Measurements from ENCODE around the gene NFKBIE.

The NFKBIE gene

GRCh38 chr6:44297063-44298038, 32.0 kb upstream of the NFKBIE start:
- no peak for FAIRE-seq

DNA sequence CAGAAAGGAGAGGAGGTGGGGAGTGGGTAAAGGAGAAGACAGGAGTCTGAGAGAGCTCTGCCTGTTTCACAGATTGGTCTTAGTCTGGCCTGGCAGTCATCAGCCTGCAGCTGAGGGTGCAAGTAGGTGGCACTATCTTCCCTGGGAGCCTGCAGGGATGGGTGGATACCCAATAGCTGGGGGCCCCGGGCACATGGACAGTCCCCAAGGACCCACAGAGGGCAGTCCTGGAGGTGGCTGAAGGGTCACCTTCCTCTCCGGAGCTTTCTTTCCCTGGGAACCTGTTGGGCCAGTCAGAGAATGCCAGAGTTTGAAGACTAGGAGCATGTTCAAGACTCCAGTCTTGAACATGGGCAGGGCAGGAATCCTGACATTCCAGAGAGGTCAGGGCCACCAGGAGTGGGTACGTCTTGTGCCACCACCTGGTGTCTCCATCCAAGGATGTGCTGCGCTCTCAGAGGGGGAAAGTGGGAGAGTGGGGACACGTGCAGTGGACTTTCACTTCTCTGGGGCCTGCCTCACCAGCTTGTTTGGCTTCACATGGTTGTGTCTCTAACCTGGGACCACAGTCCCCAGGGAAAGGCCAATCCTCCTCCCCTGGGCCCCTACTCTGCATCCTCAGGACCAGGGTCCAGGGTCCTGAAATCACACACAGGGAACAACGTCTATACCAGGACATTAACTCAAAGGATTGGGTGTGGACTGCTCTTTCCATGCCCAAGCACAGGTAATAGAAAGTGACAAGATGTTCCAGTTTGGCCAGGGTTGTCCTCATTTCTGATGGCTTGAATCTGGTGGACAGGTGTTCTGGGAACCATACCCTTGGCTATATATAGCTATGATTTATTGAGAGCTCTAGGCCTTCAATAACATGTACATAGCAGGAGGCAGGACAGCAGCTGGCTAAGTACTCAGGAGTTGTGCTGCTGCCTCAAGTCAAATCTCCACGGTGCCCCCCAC, 29.8 kb upstream of the NFKBIE start:
- FAIRE-seq: no peak

GRCh38 chr6:44292661-44293365, 27.5 kb upstream of the NFKBIE start:
- no peak for FAIRE-seq

DNA sequence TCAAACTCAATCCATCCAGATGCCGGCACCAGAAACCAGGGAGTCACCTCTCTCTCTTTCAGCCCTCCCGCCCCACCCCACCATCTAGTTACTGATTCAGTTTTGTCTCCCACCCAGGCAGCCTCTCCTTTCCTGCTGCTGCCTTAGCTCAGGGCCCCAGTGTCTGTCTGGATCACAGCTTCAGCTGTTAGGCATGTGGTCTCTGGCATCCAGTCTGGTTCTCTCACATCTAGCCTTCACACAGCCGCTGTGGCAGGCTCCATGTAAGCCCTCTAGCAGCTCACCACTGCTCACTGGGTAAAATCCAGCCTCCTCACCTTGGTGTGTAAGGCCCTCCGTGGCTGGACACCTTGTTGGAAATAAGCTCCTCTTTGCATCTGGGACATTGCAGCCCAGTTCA, 26.5 kb upstream of the NFKBIE start:
- no peak for FAIRE-seq

DNA sequence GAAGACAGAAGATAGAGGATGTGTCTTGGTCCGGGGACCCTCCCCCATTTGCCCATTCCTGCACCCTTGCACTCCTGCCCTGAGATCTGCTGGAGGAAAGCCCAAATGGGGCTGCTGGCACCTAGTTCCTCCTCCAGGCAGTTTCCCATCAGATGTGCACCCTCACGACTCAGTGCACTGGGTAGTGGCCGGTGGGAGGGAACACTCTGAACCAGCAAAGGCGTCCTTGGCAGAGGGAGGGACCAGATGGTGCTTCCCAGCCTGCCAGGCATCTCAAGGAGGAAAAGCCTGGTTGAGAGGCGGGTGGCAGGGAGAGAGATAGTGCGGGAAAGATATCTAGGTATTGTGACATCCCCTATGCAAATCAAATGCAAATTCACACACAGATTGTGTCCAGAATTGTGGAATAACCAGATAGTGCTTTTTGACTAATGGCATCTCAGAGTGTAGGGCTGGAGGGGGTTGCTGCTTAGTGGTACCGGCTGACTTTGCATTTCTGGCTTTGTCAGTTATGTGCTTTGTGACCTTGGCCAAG, 24.4 kb upstream of the NFKBIE start:
- FAIRE-seq: no peak

DNA sequence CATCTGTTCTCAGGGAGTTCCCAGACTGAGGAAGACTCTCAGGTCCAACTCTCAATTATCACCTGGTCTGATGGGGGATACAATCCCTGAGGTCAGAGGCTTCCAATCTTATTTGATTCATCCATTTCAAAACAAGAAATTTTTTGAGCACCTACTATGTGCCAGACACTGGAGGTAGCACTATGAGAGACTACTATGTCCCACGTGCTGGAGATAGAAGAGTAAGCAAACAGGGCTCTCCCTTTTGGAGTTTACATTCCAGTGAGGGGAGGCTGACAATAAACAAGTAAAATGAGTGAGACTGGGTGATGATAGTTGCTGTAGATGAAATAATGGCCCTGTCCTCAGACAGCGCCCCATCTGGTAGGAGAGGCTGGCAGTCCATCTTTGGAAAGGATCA, 21.4 kb upstream of the NFKBIE start:
- FAIRE-seq: no peak

DNA sequence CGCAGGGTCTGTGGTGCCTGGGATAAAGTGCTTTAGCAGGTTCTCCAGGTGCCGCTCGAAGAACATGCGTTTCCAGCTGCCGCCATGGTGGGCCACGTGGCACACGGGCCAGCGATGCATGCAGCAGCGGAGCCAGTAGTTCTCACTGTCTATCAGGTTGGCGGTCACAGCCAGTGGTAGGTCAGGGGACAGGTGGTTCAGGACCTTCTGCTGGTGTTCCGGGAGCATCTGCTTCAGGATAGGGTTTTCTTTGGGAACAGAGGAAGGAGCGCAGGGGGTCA, 20.9 kb upstream of the NFKBIE start:
- no peak for FAIRE-seq

DNA sequence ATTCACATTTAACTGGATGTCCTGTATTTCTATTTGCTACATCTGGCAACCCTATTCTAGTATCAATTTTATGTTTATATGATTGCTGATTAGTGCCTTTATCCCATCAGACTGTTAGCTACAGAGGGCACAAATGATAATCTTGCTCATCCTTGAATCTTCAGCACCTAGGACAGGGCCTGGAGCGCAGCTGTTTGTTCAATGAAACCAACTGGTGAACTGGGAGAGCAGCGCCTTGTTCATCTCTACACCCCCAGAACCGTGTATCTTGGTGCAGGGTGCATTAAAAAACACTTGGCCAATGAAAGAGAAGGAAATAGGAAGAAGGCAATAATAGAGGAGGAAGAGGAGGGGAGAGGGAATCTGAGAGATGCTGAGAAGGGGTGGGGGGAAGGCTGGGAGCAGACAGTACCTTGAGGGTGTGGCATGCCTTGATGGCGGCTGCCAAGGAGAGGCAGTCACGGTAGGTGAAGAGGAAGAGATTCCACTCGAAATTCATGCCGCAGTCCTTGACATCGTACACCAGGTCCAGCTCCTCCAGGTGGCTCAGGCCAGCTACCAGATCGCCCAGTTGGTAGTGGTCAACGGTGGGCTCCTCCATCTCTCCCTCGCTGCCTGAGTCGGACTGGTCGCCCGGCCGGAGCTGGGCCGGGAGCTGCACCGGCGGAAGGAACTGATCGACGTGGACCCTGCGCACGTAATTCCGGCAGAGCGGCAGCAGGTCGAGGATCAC, 20.4 kb upstream of the NFKBIE start:
- no peak for FAIRE-seq

- FAIRE-seq: no peak
These were observed 19.5 kb upstream of the NFKBIE start for GRCh38 chr6:44284867-44285266.

- no peak for FAIRE-seq
These were observed 18.8 kb upstream of the NFKBIE start for GRCh38 chr6:44284121-44284520.

DNA sequence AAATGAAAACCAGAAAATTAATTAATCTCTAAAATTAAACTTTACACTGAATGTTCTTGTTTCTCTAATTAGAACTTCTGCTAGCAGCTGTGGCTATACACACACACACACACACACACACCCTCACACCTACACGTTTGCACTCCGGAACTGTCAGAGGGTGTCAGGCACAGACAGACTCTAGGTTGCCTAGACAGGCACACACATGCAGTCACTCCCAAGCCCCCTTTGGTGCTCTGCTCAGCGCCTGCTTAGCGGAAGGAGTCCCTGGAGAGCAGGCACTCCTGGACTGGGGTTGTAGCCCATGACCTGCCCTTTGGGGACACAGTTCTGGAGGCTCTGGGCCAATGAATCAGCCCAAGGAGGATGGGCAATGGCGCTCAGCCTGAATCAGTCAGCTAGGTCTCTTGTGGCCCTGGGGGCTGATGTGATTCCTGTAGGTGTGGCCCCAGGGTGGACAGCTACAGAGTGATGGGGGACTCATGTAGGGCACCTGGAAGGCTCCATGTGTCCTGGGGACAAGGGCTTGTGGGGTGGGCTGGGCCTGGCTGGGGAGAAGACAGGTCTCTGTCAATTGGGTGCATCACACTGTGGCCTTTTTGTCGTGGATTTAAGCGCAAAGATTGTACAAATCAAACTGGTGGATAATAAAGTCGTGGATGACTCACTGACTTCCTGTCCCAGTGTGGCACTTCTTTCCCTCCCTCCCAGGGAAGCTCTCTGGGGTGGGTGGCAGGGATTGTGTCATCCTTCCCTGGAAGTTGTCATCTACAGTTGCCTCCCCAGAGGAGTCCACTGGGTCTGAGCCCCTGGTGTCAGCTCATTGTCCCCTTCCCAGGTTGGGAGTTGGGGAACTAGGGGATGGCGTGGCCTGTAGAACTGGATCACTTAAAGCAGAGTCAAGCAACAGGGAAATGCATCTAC, 13.7 kb upstream of the NFKBIE start:
- no peak for FAIRE-seq

GRCh38 chr6:44278315-44278714, 13.0 kb upstream of the NFKBIE start:
- FAIRE-seq: no peak

DNA sequence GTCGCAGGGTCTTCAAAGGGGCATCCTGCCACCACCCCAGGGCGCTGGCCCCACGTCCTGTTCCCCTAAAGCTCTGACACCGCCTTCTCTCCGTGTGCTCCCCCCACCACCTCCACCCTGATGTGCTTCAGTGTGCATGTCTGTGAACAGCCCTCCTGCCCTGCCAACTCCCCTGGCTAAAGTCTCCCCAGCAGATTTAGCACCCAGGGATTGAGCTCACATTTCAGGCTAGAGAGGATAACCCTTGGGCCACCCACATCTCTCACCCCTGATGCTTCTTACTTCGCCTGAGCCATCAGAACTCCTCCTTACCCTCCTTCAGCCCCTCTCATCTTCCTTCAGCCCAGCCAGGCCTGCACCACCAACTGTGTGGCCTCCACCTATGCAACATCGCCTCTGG, 12.4 kb upstream of the NFKBIE start:
- no peak for FAIRE-seq

DNA sequence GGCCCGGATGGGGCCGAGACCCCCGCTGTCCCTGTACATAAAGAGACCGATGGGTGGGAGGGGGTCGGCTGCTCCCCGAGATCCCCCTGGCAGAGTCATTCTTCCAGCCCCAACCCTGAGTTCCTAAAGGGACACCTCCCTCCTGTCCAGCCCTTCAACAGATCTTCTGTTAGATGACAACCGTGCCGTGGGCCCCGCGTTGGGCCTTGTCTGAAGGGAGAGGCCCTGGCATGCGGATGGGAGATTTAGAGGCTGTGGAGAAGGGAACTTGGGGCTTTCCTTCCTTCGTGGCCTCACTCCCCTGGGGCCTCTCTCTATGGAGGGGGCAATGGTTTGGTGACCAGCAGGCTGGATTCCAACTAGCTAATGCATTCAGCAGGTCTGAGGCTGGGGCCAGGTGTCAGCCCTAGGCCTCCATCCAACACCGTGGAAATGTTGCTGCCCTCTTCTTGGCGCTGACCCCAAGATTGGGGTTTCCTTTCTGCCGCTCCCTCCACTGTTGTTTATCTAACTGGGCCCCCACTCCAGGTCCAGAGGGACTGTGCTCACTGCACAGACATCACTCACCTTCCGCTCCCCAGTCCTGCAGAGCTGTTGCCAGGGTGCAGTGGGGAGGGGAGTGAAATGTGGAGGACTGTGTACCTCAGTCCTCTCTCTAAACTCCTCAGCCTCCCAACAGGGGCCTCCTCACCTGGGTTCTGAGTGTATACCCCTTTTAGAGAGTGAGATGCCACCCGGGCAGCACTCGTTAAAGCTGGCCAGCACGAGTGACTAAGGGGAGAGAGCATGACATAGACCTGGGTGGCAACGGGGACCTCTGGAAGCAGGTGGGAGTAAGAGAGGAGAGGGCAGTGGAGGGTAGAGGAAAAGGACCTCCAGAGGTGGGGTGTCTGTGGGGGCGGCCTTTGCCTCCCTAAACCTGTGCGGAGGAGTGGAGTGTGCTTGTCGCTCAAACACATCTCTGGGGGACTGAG, 11.6 kb upstream of the NFKBIE start:
- FAIRE-seq: no peak

- FAIRE-seq: no peak
These were observed 10.6 kb upstream of the NFKBIE start for GRCh38 chr6:44275749-44276648.

- no peak for FAIRE-seq
These were observed 10.0 kb upstream of the NFKBIE start for GRCh38 chr6:44275271-44275748.

GRCh38 chr6:44273617-44274016, 8.3 kb upstream of the NFKBIE start:
- no peak for FAIRE-seq

GRCh38 chr6:44272999-44273566, 7.7 kb upstream of the NFKBIE start:
- FAIRE-seq: no peak
